Bronchial epithelial cell (primary cell): ENCODE measurements around the gene ADSS2. TPM values are rescaled to one million over a fixed set of nuclear protein-coding genes. Genes with fewer than 3 reads are reported as not detected.
A peak's percentile ranks its signal among the peaks of the same experiment; 100 is the strongest.

Experiments
- DNase-seq: peaks from one replicate; pipeline ENCODE4 v3.0.0-alpha.2; 2010; ENCODE audit warnings: low read depth
- FAIRE-seq: peaks from 2 replicates; lab custom pipeline; 2011; peaks lifted over from hg19 to GRCh38; lab: Jason Lieb, UNC
- H3K27me3 ChIP-seq: 2 replicates; pipeline ENCODE4 v1.5.1; 2011; ENCODE audit warnings: low read length; ENCODE audit not compliant: control insufficient read depth, insufficient read depth
- H3K36me3 ChIP-seq: 2 replicates; pipeline ENCODE4 v1.5.1; 2011; ENCODE audit warnings: low read length; ENCODE audit not compliant: control insufficient read depth, insufficient read depth
- H3K4me3 ChIP-seq: 2 replicates; pipeline ENCODE4 v1.5.1; 2011; ENCODE audit warnings: mild to moderate bottlenecking, low read depth, low read length, control low read depth
- CTCF ChIP-seq: IDR thresholded peaks from 2 replicates; pipeline ENCODE4 v1.5.1; 2011; ENCODE audit warnings: mild to moderate bottlenecking, moderate library complexity, low read length, control low read depth, inconsistent platforms; ENCODE audit not compliant: insufficient read depth, severe bottlenecking
- total RNA-seq: library from RNA; depleted of rRNA; stranded (reverse); fragments of >200 nt; gene quantifications from 2 replicates; pipeline ENCODE4 v1.2.1, GENCODE V29; 2014

Gene ADSS2
- total RNA-seq, 1 donor from 2014 or later = 40.8 TPM

DNA sequence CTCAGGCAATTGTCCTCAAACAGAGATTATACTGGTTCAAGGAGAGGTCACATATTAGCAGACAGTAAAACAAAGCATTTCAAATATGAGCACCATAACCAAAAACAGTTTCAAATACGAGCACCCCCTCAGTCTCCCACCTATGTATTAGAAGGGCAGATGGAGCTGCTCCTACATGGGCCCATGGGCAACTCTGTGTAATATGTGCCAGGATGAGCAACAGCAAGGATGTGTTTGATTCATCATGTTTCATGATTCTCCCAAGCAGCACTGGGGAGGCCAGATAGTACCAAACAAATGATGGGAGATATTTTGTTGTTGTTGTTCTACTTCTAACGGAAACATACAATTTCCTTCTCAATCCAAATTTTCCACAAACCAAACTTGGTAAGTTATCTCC, 8.9 kb downstream of the ADSS2 start:
- no peak overlapping the region for H3K4me3 ChIP-seq
- H3K36me3 ChIP-seq = peaks cover 2% of the 10 kb centered on the region
- no peak for FAIRE-seq
- DNase-seq = no peak
- no peaks in the 10 kb centered on the region for H3K27me3 ChIP-seq
- no peak for TF ChIP-seq CTCF

GRCh38 chr1:244439391-244440032, 12.2 kb downstream of the ADSS2 start:
- no peak overlapping the region for H3K4me3 ChIP-seq
- no peaks in the 10 kb centered on the region for H3K27me3 ChIP-seq
- TF ChIP-seq CTCF = no peak
- DNase-seq (no peak), FAIRE-seq (no peak)
- H3K36me3 ChIP-seq = peaks cover 2% of the 10 kb centered on the region

- no peaks in the 10 kb centered on the region for H3K36me3 ChIP-seq
- peak; percentile 30 for DNase-seq
- no peak for TF ChIP-seq CTCF
- H3K4me3 ChIP-seq = no peak overlapping the region
- FAIRE-seq = no peak
- no peaks in the 10 kb centered on the region for H3K27me3 ChIP-seq
Observed at GRCh38 chr1:244437086-244437468, 14.6 kb downstream of the ADSS2 start.

DNA sequence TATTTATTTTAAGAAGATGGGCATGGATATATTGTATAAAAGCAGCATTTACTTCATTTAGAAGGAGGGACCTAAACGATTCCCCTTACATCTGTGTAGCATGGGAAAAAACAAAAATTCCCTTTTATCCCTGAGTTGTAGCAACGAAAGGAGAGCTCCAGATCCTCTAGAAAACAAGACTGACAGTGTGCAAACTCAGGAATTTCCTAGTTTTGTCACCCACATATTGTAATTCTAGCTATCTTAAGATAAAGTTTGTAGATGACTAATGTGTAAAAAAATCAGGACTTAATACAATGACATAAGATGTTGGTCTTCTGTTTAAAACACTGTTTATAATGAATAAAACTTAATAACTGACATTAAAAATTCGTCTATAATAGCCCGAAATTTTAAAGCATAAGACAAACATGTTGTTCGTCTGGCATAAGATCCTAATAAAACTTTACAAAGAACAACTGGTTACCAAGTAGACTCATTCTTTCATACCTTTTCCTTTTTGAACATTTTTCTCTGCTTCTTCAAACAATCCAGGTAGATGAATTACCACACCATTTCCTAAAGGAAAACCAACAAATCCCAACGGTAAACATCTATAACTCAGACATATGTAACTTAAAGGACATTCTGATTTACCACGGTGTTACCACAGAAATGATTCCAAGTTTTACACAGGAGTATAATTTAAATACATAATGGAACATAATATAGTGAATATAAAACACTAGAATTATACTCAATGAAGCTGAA, 15.2 kb downstream of the ADSS2 start:
- DNase-seq (peak; percentile 63), FAIRE-seq (no peak)
- Histone ChIP-seq H3K27me3 (no peaks in the 10 kb centered on the region), H3K4me3 (no peak overlapping the region), H3K36me3 (no peaks in the 10 kb centered on the region)
- no peak for TF ChIP-seq CTCF

- H3K36me3 ChIP-seq = no peaks in the 10 kb centered on the region
- no peaks in the 10 kb centered on the region for H3K27me3 ChIP-seq
- no peak overlapping the region for H3K4me3 ChIP-seq
- TF ChIP-seq CTCF = no peak
- peak; percentile 68 for DNase-seq
- FAIRE-seq = no peak
Observed at GRCh38 chr1:244435562-244436205, 16.0 kb downstream of the ADSS2 start.
